Measurements from ENCODE around the gene KLF6.

DNA sequence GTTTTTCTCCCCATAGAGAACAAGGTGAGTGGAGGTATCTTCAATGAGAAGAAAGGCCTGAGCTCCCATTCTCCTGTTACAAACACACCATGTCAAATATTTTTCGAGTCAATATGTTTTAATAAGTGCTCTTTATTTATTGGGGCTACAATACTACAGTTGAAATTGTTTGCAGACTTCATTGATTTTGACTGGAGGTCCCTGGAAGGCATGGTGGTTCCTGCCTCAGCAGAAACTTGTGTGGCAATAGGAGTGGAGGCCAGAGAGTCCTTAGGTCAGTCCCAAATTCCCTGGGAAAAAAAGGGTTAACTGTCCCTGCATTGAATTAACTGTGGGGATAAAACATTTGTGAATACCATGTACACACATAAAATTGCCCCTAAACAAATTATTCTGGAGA is 22.7 kb downstream of the KLF6 start:
- TF ChIP-seq, protein P1, sequence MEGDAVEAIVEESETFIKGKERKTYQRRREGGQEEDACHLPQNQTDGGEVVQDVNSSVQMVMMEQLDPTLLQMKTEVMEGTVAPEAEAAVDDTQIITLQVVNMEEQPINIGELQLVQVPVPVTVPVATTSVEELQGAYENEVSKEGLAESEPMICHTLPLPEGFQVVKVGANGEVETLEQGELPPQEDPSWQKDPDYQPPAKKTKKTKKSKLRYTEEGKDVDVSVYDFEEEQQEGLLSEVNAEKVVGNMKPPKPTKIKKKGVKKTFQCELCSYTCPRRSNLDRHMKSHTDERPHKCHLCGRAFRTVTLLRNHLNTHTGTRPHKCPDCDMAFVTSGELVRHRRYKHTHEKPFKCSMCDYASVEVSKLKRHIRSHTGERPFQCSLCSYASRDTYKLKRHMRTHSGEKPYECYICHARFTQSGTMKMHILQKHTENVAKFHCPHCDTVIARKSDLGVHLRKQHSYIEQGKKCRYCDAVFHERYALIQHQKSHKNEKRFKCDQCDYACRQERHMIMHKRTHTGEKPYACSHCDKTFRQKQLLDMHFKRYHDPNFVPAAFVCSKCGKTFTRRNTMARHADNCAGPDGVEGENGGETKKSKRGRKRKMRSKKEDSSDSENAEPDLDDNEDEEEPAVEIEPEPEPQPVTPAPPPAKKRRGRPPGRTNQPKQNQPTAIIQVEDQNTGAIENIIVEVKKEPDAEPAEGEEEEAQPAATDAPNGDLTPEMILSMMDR (IDR thresholded peaks at IDR 0.05; ENCODE audit: poor library complexity) = no peak
- TF ChIP-seq EZH2 (IDR thresholded peaks at IDR 0.05; ENCODE audit: borderline replicate concordance) = no peak
